Ishikawa (cell line): Measurements from ENCODE around the gene RNF217.

Experiments used
- CEBPB ChIP-seq: IDR thresholded peaks from 2 replicates; pipeline ENCODE4 v1.6.1; 2012
- CREB1 ChIP-seq: IDR thresholded peaks from 2 replicates; pipeline ENCODE4 v1.6.1; 2012; ENCODE audit warnings: low read depth
- EGR1 ChIP-seq: IDR thresholded peaks from 2 replicates; pipeline ENCODE4 v1.6.1; 2012
- EP300 ChIP-seq: IDR thresholded peaks from 2 replicates; pipeline ENCODE4 v1.6.1; 2012; ENCODE audit warnings: borderline replicate concordance
- FOXM1 ChIP-seq: IDR thresholded peaks from 2 replicates; pipeline ENCODE4 v1.6.1; 2012; ENCODE audit warnings: low read depth, borderline replicate concordance
- MAX ChIP-seq: IDR thresholded peaks from 2 replicates; pipeline ENCODE4 v1.6.1; 2012
- NFIC ChIP-seq: IDR thresholded peaks from 2 replicates; pipeline ENCODE4 v1.6.1; 2012
- RAD21 ChIP-seq: IDR thresholded peaks from 2 replicates; pipeline ENCODE4 v1.6.1; 2012; ENCODE audit warnings: low read depth
- TAF1 ChIP-seq: IDR thresholded peaks from 2 replicates; pipeline ENCODE4 v1.6.1; 2012; ENCODE audit warnings: low read depth, mild to moderate bottlenecking
- TCF12 ChIP-seq: IDR thresholded peaks from 2 replicates; pipeline ENCODE4 v1.6.1; 2012; ENCODE audit warnings: low read depth
- TEAD4 ChIP-seq: IDR thresholded peaks from 2 replicates; pipeline ENCODE4 v1.6.1; 2012
- YY1 ChIP-seq: IDR thresholded peaks from 2 replicates; pipeline ENCODE4 v1.6.1; 2012; ENCODE audit warnings: low read depth
- ZBTB7A ChIP-seq: IDR thresholded peaks from 2 replicates; pipeline ENCODE4 v1.6.1; 2012; ENCODE audit warnings: low read depth
- TF ChIP-seq, protein P1 (sequence below): IDR thresholded peaks from 2 replicates; pipeline ENCODE4 v1.6.1; 2012
- TF ChIP-seq, protein P2 (sequence below): IDR thresholded peaks from 2 replicates; pipeline ENCODE4 v1.6.1; 2012; ENCODE audit warnings: low read depth, mild to moderate bottlenecking

RNF217 gene

GRCh38 chr6:124978451-124979293 is 16.4 kb downstream of the RNF217 start:
- no peak for TF ChIP-seq NFIC

DNA sequence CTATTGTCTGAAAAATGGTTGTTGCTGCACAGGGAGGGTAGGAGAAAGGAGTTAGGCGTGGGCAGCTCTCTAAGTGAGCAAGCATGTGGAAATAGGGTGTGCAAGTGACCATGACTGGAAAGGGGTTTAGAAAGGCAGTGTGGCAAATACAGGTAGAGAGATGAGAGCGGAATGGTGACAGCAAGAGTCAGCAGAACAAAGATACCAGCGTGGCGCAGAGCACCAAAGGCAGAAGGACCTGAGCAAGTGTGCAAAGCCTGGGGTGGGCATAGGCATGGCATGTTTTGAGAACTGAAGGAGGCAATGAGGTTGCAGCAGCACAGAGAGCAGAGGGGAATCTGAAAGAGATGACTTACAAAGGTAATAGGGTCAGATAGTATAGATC is 17.0 kb downstream of the RNF217 start:
- TF ChIP-seq TEAD4 (no peak), ZBTB7A (no peak), TAF1 (no peak), YY1 (no peak), NFIC (no peak), EGR1 (no peak), MAX (no peak)
- TF ChIP-seq, protein P1, sequence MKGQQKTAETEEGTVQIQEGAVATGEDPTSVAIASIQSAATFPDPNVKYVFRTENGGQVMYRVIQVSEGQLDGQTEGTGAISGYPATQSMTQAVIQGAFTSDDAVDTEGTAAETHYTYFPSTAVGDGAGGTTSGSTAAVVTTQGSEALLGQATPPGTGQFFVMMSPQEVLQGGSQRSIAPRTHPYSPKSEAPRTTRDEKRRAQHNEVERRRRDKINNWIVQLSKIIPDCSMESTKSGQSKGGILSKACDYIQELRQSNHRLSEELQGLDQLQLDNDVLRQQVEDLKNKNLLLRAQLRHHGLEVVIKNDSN, result no peak

GRCh38 chr6:124982669-124983068 is 20.4 kb downstream of the RNF217 start:
- TF ChIP-seq EP300 (no peak), ZBTB7A (no peak)

DNA sequence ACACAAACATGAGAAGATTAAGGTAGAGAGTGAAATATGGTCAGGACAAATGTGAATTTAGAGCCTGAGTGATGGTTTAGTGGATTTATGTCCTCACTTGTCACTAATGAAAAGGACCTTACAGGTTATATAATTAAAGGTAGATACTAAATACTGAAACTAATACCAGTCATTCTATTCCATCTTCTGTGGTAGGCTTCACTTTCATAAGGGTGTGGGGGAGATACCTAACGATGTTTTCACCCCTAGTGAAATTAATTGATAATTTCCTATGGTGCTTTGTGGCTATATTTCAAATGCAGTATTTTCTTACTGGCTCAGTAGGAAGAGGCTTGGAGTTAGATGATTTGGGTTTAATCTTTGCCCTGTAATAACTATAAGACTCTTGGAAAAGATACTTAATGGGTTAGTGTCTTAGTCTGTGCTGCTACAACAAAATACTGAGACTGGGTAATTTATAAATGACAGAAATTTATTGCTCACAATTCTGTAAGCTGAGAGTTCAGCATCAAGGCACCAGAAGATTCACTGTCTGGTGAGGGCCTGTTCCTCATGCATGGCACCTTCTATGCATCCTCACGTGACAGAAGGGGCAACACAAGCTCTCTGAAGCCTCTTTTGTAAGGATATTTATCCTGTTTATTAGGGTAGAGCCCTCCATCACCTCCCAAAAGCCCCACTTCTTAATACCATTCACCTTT is 21.3 kb downstream of the RNF217 start:
- TF ChIP-seq FOXM1, result no peak
- TF ChIP-seq, protein P1, result no peak
- no peak for TF ChIP-seq TAF1
- TF ChIP-seq ZBTB7A, result no peak
- no peak for TF ChIP-seq EP300
- TF ChIP-seq TEAD4, result no peak
- TF ChIP-seq MAX, result no peak
- TF ChIP-seq CEBPB, result no peak
- TF ChIP-seq, protein P2, sequence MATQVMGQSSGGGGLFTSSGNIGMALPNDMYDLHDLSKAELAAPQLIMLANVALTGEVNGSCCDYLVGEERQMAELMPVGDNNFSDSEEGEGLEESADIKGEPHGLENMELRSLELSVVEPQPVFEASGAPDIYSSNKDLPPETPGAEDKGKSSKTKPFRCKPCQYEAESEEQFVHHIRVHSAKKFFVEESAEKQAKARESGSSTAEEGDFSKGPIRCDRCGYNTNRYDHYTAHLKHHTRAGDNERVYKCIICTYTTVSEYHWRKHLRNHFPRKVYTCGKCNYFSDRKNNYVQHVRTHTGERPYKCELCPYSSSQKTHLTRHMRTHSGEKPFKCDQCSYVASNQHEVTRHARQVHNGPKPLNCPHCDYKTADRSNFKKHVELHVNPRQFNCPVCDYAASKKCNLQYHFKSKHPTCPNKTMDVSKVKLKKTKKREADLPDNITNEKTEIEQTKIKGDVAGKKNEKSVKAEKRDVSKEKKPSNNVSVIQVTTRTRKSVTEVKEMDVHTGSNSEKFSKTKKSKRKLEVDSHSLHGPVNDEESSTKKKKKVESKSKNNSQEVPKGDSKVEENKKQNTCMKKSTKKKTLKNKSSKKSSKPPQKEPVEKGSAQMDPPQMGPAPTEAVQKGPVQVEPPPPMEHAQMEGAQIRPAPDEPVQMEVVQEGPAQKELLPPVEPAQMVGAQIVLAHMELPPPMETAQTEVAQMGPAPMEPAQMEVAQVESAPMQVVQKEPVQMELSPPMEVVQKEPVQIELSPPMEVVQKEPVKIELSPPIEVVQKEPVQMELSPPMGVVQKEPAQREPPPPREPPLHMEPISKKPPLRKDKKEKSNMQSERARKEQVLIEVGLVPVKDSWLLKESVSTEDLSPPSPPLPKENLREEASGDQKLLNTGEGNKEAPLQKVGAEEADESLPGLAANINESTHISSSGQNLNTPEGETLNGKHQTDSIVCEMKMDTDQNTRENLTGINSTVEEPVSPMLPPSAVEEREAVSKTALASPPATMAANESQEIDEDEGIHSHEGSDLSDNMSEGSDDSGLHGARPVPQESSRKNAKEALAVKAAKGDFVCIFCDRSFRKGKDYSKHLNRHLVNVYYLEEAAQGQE, result no peak
- TF ChIP-seq RAD21, result no peak
- TF ChIP-seq CREB1, result no peak
- TF ChIP-seq EGR1, result no peak
- TF ChIP-seq NFIC, result no peak
- TF ChIP-seq YY1, result no peak
- no peak for TF ChIP-seq TCF12

GRCh38 chr6:124984668-124985338 is 22.6 kb downstream of the RNF217 start:
- TF ChIP-seq CEBPB, result no peak
- TF ChIP-seq YY1, result no peak
- no peak for TF ChIP-seq RAD21
- no peak for TF ChIP-seq EGR1
- TF ChIP-seq FOXM1, result no peak
- TF ChIP-seq ZBTB7A, result no peak
- TF ChIP-seq, protein P1, result peak; percentile 53

DNA sequence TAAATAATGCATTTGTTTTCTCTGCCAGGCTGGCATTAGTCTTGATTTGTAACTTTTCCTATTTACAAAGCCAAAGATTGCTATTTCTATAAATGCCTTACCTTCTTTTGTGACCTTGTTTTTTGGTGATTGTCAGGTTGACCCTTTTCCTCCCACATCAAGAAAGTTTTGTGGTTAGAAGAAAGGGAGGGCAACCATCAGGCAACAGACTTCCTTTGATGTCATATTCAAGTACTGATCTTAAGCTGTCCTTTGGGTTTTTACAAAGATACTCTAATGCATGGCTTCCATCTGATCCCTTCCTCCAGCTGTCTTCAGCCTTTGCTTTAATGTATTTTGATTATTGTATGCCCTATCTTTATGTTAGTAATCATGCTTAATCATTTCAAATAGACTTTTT is 23.9 kb downstream of the RNF217 start:
- TF ChIP-seq TCF12 (no peak), MAX (no peak), FOXM1 (no peak), TAF1 (no peak), YY1 (no peak), EGR1 (no peak), CEBPB (no peak), RAD21 (no peak), TEAD4 (no peak), EP300 (no peak)

GRCh38 chr6:124987291-124987690 is 25.1 kb downstream of the RNF217 start:
- TF ChIP-seq, protein P2, result no peak
- TF ChIP-seq TEAD4 (no peak), YY1 (no peak), EP300 (no peak), FOXM1 (no peak), TAF1 (no peak), ZBTB7A (no peak), MAX (no peak), NFIC (no peak), TCF12 (no peak), RAD21 (no peak), CEBPB (no peak), CREB1 (no peak)
- TF ChIP-seq, protein P1, result no peak
